Measurements from ENCODE around the gene CDYL. TPM values are rescaled to one million over a fixed set of nuclear protein-coding genes. Genes with fewer than 3 reads are reported as not detected.

The CDYL gene
- total RNA-seq, 1 experiment from 2014 or later = 60.8 TPM

GRCh38 chr6:4818272-4818938, 42.2 kb downstream of the CDYL start:
- no peak overlapping the region for H2AFZ ChIP-seq
- H3K27ac ChIP-seq = no peak overlapping the region
- H3K4me2 ChIP-seq = no peak overlapping the region
- H3K36me3 ChIP-seq (ENCODE audit: low read depth) = no peaks in the 10 kb centered on the region
- CTCF ChIA-PET = no interaction called here
- H3K4me3 ChIP-seq = no peak overlapping the region
- H3K9me2 ChIP-seq (ENCODE audit: insufficient read depth) = no peaks in the 10 kb centered on the region
- POLR2A ChIA-PET (ENCODE audit: unreplicated experiment) = no interaction called here
- no peaks in the 10 kb centered on the region for H3K4me1 ChIP-seq (replicated peaks; ENCODE audit: insufficient read depth)
- no peaks in the 10 kb centered on the region for H3F3A ChIP-seq (ENCODE audit: insufficient read depth, low read depth)
- DNase-seq = no peak
- no peaks in the 10 kb centered on the region for H3K9me3 ChIP-seq (ENCODE audit: insufficient read depth, low read depth)
- H3K27me3 ChIP-seq (ENCODE audit: insufficient read depth, low read depth) = no peaks in the 10 kb centered on the region
- no TSS peak for BruUV-seq (replicated peaks)
- no peak for TF ChIP-seq CTCF (conservative IDR thresholded peaks at IDR 0.05)
- no peak for TF ChIP-seq EZH2 (IDR thresholded peaks at IDR 0.05; ENCODE audit: low read depth)
- no peaks in the 10 kb centered on the region for H4K20me1 ChIP-seq (ENCODE audit: insufficient read depth)
- H3K79me2 ChIP-seq (ENCODE audit: low read depth) = peaks cover 48% of the 10 kb centered on the region
- intact Hi-C loops (cut with micrococcal nuclease; ENCODE audit: unreplicated experiment) = no loop called here

GRCh38 chr6:4819706-4820283, 43.6 kb downstream of the CDYL start:
- no TSS peak for BruUV-seq (replicated peaks)
- CTCF ChIA-PET = interaction anchor here (0.6 kb wide), 1 partner anchor 43 kb away, joined by 3 read pairs; no protein-coding TSS in a partner anchor

GRCh38 chr6:4820704-4821276, 44.6 kb downstream of the CDYL start:
- H3K79me2 ChIP-seq (ENCODE audit: low read depth) = peaks cover 26% of the 10 kb centered on the region
- H3K4me3 ChIP-seq = no peak overlapping the region
- H3K4me2 ChIP-seq = no peak overlapping the region
- H3K9me2 ChIP-seq (ENCODE audit: insufficient read depth) = no peaks in the 10 kb centered on the region
- no peaks in the 10 kb centered on the region for H3F3A ChIP-seq (ENCODE audit: insufficient read depth, low read depth)
- H3K36me3 ChIP-seq (ENCODE audit: low read depth) = no peaks in the 10 kb centered on the region
- no peaks in the 10 kb centered on the region for H4K20me1 ChIP-seq (ENCODE audit: insufficient read depth)
- ChIA-PET POLR2A (ENCODE audit: unreplicated experiment) (no interaction called here), CTCF (interaction anchor here (0.6 kb wide), 1 partner anchor 42 kb away, joined by 3 read pairs; no protein-coding TSS in a partner anchor)
- intact Hi-C loops (cut with micrococcal nuclease; ENCODE audit: unreplicated experiment) = no loop called here
- H2AFZ ChIP-seq = no peak overlapping the region
- H3K27me3 ChIP-seq (ENCODE audit: insufficient read depth, low read depth) = no peaks in the 10 kb centered on the region
- TF ChIP-seq EZH2 (IDR thresholded peaks at IDR 0.05; ENCODE audit: low read depth) (no peak), CTCF (conservative IDR thresholded peaks at IDR 0.05) (no peak)
- no peaks in the 10 kb centered on the region for H3K4me1 ChIP-seq (replicated peaks; ENCODE audit: insufficient read depth)
- no peak overlapping the region for H3K27ac ChIP-seq
- no peaks in the 10 kb centered on the region for H3K9me3 ChIP-seq (ENCODE audit: insufficient read depth, low read depth)
- DNase-seq = no peak
- BruUV-seq (replicated peaks) = no TSS peak

More at GRCh38 chr6:4819706-4820283, 43.6 kb downstream of the CDYL start:
- Histone ChIP-seq H3K9me2 (ENCODE audit: insufficient read depth) (no peaks in the 10 kb centered on the region), H3F3A (ENCODE audit: insufficient read depth, low read depth) (no peaks in the 10 kb centered on the region), H3K9me3 (ENCODE audit: insufficient read depth, low read depth) (no peaks in the 10 kb centered on the region), H3K4me2 (no peak overlapping the region), H3K36me3 (ENCODE audit: low read depth) (no peaks in the 10 kb centered on the region), H3K27ac (no peak overlapping the region), H3K27me3 (ENCODE audit: insufficient read depth, low read depth) (no peaks in the 10 kb centered on the region), H4K20me1 (ENCODE audit: insufficient read depth) (no peaks in the 10 kb centered on the region), H3K4me3 (no peak overlapping the region), H3K4me1 (replicated peaks; ENCODE audit: insufficient read depth) (no peaks in the 10 kb centered on the region), H3K79me2 (ENCODE audit: low read depth) (peaks cover 34% of the 10 kb centered on the region), H2AFZ (no peak overlapping the region)
- POLR2A ChIA-PET (ENCODE audit: unreplicated experiment) = no interaction called here
- no peak for DNase-seq
- TF ChIP-seq CTCF (conservative IDR thresholded peaks at IDR 0.05) = no peak
- TF ChIP-seq EZH2 (IDR thresholded peaks at IDR 0.05; ENCODE audit: low read depth) = no peak
- intact Hi-C loops (cut with micrococcal nuclease; ENCODE audit: unreplicated experiment) = no loop called here

Measured in PC-9 (cell line).